DND-41 (cell line): ENCODE measurements around the gene PLA2G4B.

Experiments used
- ATAC-seq: fragments of 200-7000 bp; cut with Tn5 transposase; 3 replicates; pipeline ENCODE4 v1.9.1; 2021; ENCODE audit warnings: low read depth; ENCODE audit not compliant: insufficient read depth
- DNase-seq: peaks from one replicate; pipeline ENCODE4 v3.0.0-alpha.2; 2020
- H2AFZ ChIP-seq: 2 replicates; pipeline ENCODE4 v1.6.0; 2012; ENCODE audit warnings: low read depth, low read length
- H3K27ac ChIP-seq: 2 replicates; pipeline ENCODE4 v1.5.1; 2012; ENCODE audit warnings: low read length, inconsistent platforms
- H3K27me3 ChIP-seq: fragments of 200-600 bp; sonication (generic); 2 replicates; pipeline ENCODE4 v1.6.0; 2012; ENCODE audit warnings: low read length, mild to moderate bottlenecking, inconsistent platforms; ENCODE audit not compliant: insufficient read depth, poor library complexity
- H3K36me3 ChIP-seq: 2 replicates; pipeline ENCODE4 v1.5.1; 2012; ENCODE audit warnings: low read length, inconsistent platforms; ENCODE audit not compliant: insufficient read depth
- H3K4me1 ChIP-seq: 2 replicates; pipeline ENCODE4 v1.5.1; 2012; ENCODE audit warnings: mild to moderate bottlenecking, low read length; ENCODE audit not compliant: insufficient read depth
- H3K4me2 ChIP-seq: 2 replicates; pipeline ENCODE4 v1.6.0; 2012; ENCODE audit warnings: mild to moderate bottlenecking, moderate library complexity, low read length, inconsistent platforms; ENCODE audit not compliant: insufficient read depth
- H3K4me3 ChIP-seq, 2 experiments: fragments of 200-600 bp in 1 of 2; shearing (Covaris generic) in 1 of 2; 2 replicates each; pipeline ENCODE4 v1.5.1; 2012 to 2016; ENCODE audit warnings: inconsistent platforms in 2 of 2, low read length in 2 of 2, mild to moderate bottlenecking in 2 of 2, low read depth in 1 of 2, moderate library complexity in 1 of 2
- H3K79me2 ChIP-seq: 2 replicates; pipeline ENCODE4 v1.6.0; 2012; ENCODE audit warnings: low read length, inconsistent platforms; ENCODE audit not compliant: insufficient read depth
- H3K9ac ChIP-seq: 2 replicates; pipeline ENCODE4 v1.6.0; 2012; ENCODE audit warnings: low read depth, mild to moderate bottlenecking, inconsistent platforms, low read length, moderate library complexity
- H3K9me3 ChIP-seq: 2 replicates; pipeline ENCODE4 v1.5.1; 2012; ENCODE audit warnings: low read length, moderate library complexity, mild to moderate bottlenecking, inconsistent platforms; ENCODE audit not compliant: insufficient read depth, severe bottlenecking
- H4K20me1 ChIP-seq: 2 replicates; pipeline ENCODE4 v1.6.0; 2012; ENCODE audit warnings: low read length; ENCODE audit not compliant: insufficient read depth
- CTCF ChIP-seq: IDR thresholded peaks from 2 replicates; pipeline ENCODE4 v1.5.1; 2012; ENCODE audit warnings: borderline replicate concordance, low read length, moderate library complexity, mild to moderate bottlenecking; ENCODE audit not compliant: poor library complexity, severe bottlenecking; ENCODE audit errors: extremely low read depth
- EZH2 ChIP-seq: IDR thresholded peaks from 3 replicates; pipeline ENCODE4 v1.6.1; 2012; ENCODE audit warnings: borderline replicate concordance, low read depth, mild to moderate bottlenecking, moderate library complexity, low read length, inconsistent platforms; ENCODE audit not compliant: severe bottlenecking

The PLA2G4B gene

GRCh38 chr15:41814534-41814933 is 24.1 kb upstream of the PLA2G4B start:
- Histone ChIP-seq H3K9ac (no peak overlapping the region), H3K27ac (no peak overlapping the region), H3K36me3 (peaks cover 62% of the 10 kb centered on the region), H3K4me1 (no peaks in the 10 kb centered on the region), H3K4me3 (no peak overlapping the region), H3K79me2 (no peaks in the 10 kb centered on the region), H3K9me3 (no peaks in the 10 kb centered on the region), H2AFZ (no peak overlapping the region), H3K4me2 (no peak overlapping the region), H3K27me3 (no peaks in the 10 kb centered on the region), H4K20me1 (no peaks in the 10 kb centered on the region)
- ATAC-seq (no peak), DNase-seq (no peak)
- TF ChIP-seq CTCF (no peak), EZH2 (no peak)

GRCh38 chr15:41816788-41817187 is 21.9 kb upstream of the PLA2G4B start:
- H2AFZ ChIP-seq, result no peak overlapping the region
- H3K4me1 ChIP-seq, result no peaks in the 10 kb centered on the region
- H3K4me3 ChIP-seq, result no peak overlapping the region
- TF ChIP-seq EZH2, result no peak
- TF ChIP-seq CTCF, result no peak
- no peaks in the 10 kb centered on the region for H3K9me3 ChIP-seq
- no peak overlapping the region for H3K9ac ChIP-seq
- no peaks in the 10 kb centered on the region for H3K79me2 ChIP-seq
- peaks cover 82% of the 10 kb centered on the region for H3K36me3 ChIP-seq
- no peak overlapping the region for H3K4me2 ChIP-seq
- no peaks in the 10 kb centered on the region for H4K20me1 ChIP-seq
- no peaks in the 10 kb centered on the region for H3K27me3 ChIP-seq
- ATAC-seq (no peak), DNase-seq (no peak)
- H3K27ac ChIP-seq, result no peak overlapping the region

GRCh38 chr15:41817327-41817726 is 21.3 kb upstream of the PLA2G4B start:
- Histone ChIP-seq H3K4me1 (no peaks in the 10 kb centered on the region), H3K4me3 (no peak overlapping the region), H3K4me2 (no peak overlapping the region), H3K79me2 (no peaks in the 10 kb centered on the region), H3K9me3 (no peaks in the 10 kb centered on the region), H2AFZ (no peak overlapping the region), H3K27me3 (no peaks in the 10 kb centered on the region), H3K9ac (no peak overlapping the region), H3K36me3 (peaks cover 80% of the 10 kb centered on the region), H4K20me1 (no peaks in the 10 kb centered on the region), H3K27ac (no peak overlapping the region)
- no peak for DNase-seq
- no peak for ATAC-seq
- TF ChIP-seq EZH2, result no peak
- no peak for TF ChIP-seq CTCF

- no peak for TF ChIP-seq CTCF
- no peak for TF ChIP-seq EZH2
- H3K4me1 ChIP-seq, result no peaks in the 10 kb centered on the region
- H3K79me2 ChIP-seq, result no peaks in the 10 kb centered on the region
- DNase-seq (no peak), ATAC-seq (no peak)
- no peak overlapping the region for H2AFZ ChIP-seq
- no peak overlapping the region for H3K9ac ChIP-seq
- H3K27ac ChIP-seq, result no peak overlapping the region
- no peaks in the 10 kb centered on the region for H4K20me1 ChIP-seq
- no peak overlapping the region for H3K4me2 ChIP-seq
- H3K27me3 ChIP-seq, result no peaks in the 10 kb centered on the region
- no peaks in the 10 kb centered on the region for H3K9me3 ChIP-seq
- no peak overlapping the region for H3K4me3 ChIP-seq
- H3K36me3 ChIP-seq, result peaks cover 79% of the 10 kb centered on the region
Measured at GRCh38 chr15:41817781-41818180, 20.9 kb upstream of the PLA2G4B start.
